ENCODE data around the gene PDHB. TPM values are rescaled to one million over a fixed set of nuclear protein-coding genes. Genes with fewer than 3 reads are reported as not detected.

The PDHB gene
- total and polyA plus RNA-seq, 10 donors = 46.6 to 82.1 (median 63.8) TPM

DNA sequence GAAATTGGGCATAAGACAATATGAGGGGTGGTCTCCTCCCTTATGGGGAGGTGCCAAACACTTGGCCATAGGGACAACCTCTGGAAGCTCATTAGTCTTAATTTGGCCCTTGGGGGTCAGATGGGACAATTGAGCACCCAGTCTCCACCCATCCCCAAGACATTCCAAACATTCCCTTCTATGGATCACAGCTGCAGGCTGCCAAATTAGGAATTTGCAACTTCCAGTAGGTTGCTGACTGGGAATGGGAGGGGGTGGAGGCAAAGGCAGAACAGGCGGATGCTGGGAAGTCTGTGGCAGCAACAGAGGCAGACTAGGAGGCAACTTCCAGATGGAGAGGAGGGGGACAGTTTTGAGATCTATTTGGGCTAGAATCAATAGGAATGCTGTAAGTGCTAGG, 1.4 kb upstream of the PDHB start:
- Histone ChIP-seq H3K4me3 (no peak overlapping the region), H3K36me3 (peaks cover 2 to 26% (median 21%) of the 10 kb centered on the region in 6 donors), H3K27me3 (replicated peaks in 1 of 7) (no peaks in the 10 kb centered on the region), H3K9me3 (no peaks in the 10 kb centered on the region), H3K4me1 (peaks cover 9 to 49% (median 28%) of the 10 kb centered on the region in 6 donors), H3K27ac (peak overlapping the region in 7 of 8 donors; percentile 16 to 96 (median 83))
- WGBS, 5 donors = 80 to 91% (median 84%) methylated on average over 1 of the region's 1 CpG
- intact Hi-C loops (cut with DNase I; ENCODE audit: low total_unique reads) = no loop called here
- TF ChIP-seq, protein P1, sequence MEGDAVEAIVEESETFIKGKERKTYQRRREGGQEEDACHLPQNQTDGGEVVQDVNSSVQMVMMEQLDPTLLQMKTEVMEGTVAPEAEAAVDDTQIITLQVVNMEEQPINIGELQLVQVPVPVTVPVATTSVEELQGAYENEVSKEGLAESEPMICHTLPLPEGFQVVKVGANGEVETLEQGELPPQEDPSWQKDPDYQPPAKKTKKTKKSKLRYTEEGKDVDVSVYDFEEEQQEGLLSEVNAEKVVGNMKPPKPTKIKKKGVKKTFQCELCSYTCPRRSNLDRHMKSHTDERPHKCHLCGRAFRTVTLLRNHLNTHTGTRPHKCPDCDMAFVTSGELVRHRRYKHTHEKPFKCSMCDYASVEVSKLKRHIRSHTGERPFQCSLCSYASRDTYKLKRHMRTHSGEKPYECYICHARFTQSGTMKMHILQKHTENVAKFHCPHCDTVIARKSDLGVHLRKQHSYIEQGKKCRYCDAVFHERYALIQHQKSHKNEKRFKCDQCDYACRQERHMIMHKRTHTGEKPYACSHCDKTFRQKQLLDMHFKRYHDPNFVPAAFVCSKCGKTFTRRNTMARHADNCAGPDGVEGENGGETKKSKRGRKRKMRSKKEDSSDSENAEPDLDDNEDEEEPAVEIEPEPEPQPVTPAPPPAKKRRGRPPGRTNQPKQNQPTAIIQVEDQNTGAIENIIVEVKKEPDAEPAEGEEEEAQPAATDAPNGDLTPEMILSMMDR (IDR thresholded peaks at IDR 0.05 in 8 of 11, conservative IDR thresholded peaks at IDR 0.05 in 3 of 11) = no peak
- TF ChIP-seq POLR2AphosphoS5 (IDR thresholded peaks at IDR 0.05) = peak in 1 of 3 donors; percentile 47
- DNase-seq = no peak

- H3K27me3 ChIP-seq (replicated peaks in 1 of 7) = no peaks in the 10 kb centered on the region
- intact Hi-C loops (cut with DNase I; ENCODE audit: low total_unique reads) = no loop called here
- peak overlapping the region in 6 of 8 donors; percentile 83 to 96 (median 94) for H3K27ac ChIP-seq
- peaks cover 9 to 54% (median 28%) of the 10 kb centered on the region in 6 donors for H3K4me1 ChIP-seq
- WGBS, 5 donors = 85 to 92% (median 91%) methylated on average over 11 of the region's 11 CpGs
- H3K9me3 ChIP-seq = no peaks in the 10 kb centered on the region
- TF ChIP-seq, protein P1 (IDR thresholded peaks at IDR 0.05 in 8 of 11, conservative IDR thresholded peaks at IDR 0.05 in 3 of 11) = no peak
- TF ChIP-seq POLR2A (IDR thresholded peaks at IDR 0.05) = no peak
- no peak for TF ChIP-seq POLR2AphosphoS5 (IDR thresholded peaks at IDR 0.05)
- peaks cover 4 to 31% (median 26%) of the 10 kb centered on the region in 6 donors for H3K36me3 ChIP-seq
- H3K4me3 ChIP-seq = no peak overlapping the region
- DNase-seq = no peak
These were observed 879 bp upstream of the PDHB start for GRCh38 chr3:58434511-58434910.

GRCh38 chr3:58434168-58434504, 504 bp upstream of the PDHB start:
- H3K36me3 ChIP-seq = peaks cover 4 to 35% (median 30%) of the 10 kb centered on the region in 6 donors
- intact Hi-C loops (cut with DNase I; ENCODE audit: low total_unique reads) = no loop called here
- no peaks in the 10 kb centered on the region for H3K27me3 ChIP-seq (replicated peaks in 1 of 7)
- no peak for DNase-seq
- H3K27ac ChIP-seq = peak overlapping the region; percentile 83 to 96 (median 94)
- no peaks in the 10 kb centered on the region for H3K9me3 ChIP-seq
- peaks cover 9 to 55% (median 28%) of the 10 kb centered on the region in 6 donors for H3K4me1 ChIP-seq
- TF ChIP-seq POLR2AphosphoS5 (IDR thresholded peaks at IDR 0.05) (no peak), POLR2A (IDR thresholded peaks at IDR 0.05) (no peak)
- TF ChIP-seq, protein P1 (IDR thresholded peaks at IDR 0.05 in 8 of 11, conservative IDR thresholded peaks at IDR 0.05 in 3 of 11) = no peak
- H3K4me3 ChIP-seq = peak overlapping the region; percentile 54 to 82 (median 75)
- WGBS, 5 donors = 61 to 68% (median 65%) methylated on average over 3 of the region's 3 CpGs

- intact Hi-C loops (cut with DNase I; ENCODE audit: low total_unique reads) = no loop called here
- 64 to 73% (median 69%) methylated on average over 6 of the region's 6 CpGs for WGBS, 5 donors
- Histone ChIP-seq H3K9me3 (no peaks in the 10 kb centered on the region), H3K27ac (peak overlapping the region; percentile 83 to 96 (median 94)), H3K4me1 (peaks cover 9 to 55% (median 28%) of the 10 kb centered on the region in 6 donors), H3K4me3 (peak overlapping the region; percentile 54 to 82 (median 75)), H3K27me3 (replicated peaks in 1 of 7) (no peaks in the 10 kb centered on the region), H3K36me3 (peaks cover 4 to 47% (median 42%) of the 10 kb centered on the region in 6 donors)
- no peak for DNase-seq
- TF ChIP-seq, protein P1 (IDR thresholded peaks at IDR 0.05 in 8 of 11, conservative IDR thresholded peaks at IDR 0.05 in 3 of 11) = no peak
- no peak for TF ChIP-seq POLR2A (IDR thresholded peaks at IDR 0.05)
- TF ChIP-seq POLR2AphosphoS5 (IDR thresholded peaks at IDR 0.05) = no peak
These were observed 727 bp downstream of the PDHB start for GRCh38 chr3:58432905-58433304.

All from spleen (tissue), 11 donors.